ENCODE data around the gene DLGAP1.
"Not testable (repeated sequence)": the region's sequence is repeated elsewhere in the genome, so short reads cannot be mapped to it uniquely, and the experiment has no call there.

DLGAP1 gene

DNA sequence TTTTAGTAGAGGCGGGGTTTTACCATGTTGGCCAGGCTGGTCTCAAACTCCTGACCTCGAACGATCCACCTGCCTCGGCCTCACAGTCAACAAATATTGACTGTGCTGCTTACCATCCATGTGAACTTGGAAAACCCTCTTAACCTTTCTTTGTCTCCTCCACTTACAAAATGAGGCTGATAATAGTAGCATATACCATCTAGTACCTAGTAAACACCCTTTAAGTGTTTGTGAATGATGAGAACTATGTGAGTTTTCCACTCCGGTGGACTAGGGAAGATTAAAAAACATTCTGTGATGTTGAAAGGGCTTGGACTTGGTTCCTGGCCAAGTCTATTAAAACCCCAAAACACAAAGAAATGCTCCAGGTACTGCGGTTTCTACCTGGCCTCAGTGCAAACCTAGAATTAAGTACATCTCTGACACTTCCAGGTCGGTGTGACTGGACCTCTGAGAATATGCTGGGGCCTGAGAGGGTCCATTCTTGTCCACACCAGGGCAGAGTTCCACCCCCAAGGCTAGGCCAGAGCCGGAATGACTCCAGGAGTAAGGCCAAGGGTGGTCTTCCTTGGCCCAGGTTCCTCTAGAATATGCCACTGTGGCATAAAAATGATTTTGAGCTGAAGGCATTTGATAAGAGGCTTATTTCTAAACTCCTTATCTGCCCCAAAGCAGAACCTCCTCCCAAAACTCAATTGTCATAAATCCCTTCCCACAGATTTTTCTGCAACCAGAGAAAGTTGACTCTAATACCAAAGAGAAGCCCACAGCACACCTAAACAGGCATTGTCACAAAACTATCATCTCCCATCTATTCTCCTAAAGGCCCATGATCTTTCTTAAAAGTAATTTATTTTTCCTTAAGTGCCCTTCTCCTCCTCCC is 787.6 kb downstream of the DLGAP1 start:
- DNase-seq (ENCODE audit: low read depth in 1 of 2, low spot score in 1 of 2): no peak

DNA sequence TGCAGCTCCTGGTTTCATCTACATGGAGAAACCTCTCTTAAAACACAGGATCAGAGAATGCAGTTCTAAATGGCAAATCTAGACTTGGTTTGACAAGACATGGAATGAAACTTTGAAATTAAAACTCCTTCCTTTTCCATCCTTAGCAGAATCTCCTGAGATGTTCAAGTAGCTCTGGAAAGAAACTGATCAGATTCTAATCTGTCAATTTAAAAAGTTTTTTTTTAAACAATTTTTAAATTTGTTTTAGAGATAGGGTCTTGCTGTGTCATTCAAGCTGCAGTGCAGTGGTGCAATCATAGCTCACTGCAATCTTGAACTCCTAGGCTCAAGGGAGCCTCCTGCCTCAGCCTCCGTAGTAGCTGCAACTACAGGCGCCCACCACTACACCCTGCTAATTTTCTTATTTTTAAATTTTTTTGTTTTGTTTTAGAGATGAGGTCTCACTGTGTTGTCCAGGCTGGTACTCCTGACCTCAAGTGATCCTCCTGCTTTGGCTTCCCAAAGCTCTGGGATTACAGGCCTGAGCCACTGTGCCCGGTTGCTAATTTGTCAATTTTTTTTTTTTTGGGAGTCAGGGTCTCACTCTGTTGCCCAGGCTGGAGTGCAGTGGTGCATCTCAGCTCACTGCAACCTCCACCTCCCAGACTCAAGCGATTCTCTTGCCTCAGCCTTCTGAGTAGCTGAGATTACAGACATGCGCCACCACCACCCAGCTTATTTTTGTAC is 788.4 kb downstream of the DLGAP1 start:
- DNase-seq (ENCODE audit: low read depth in 1 of 2, low spot score in 1 of 2): no peak

DNA sequence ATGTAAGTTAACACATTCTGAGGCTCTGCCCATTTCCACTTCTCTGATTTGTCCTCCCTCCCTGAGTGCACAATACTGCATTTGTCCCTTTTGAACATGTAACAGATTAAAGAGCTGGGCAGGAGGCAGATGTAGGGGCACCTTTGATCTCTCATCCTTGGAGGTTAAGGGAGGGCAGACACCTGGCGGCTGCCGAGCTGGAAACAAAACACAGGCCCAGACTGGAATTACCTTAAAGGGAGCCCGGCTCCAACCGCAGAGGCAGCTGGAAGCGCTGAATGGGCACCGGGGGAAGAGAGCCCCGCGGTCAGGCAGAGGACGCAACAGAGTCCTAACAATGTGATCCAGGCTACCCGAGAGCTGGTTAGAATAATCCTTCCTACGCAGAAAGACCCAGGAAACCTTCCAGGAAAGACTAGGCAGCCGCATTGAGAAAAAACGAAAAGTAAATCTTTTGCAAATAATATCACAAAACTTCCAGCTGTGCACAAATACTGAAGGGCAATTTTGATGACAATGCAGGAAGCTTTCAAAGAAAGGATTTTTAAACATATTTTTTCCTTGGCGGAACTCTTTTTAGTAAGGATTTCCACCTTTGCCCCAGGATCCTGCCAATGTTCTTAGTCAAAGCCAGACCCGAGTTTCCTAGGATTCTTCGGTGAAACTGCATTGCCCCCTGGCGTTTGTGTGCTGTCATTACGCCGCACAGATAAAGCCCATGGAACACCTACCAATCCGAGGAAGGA is 789.2 kb downstream of the DLGAP1 start:
- peak; percentile 43 to 70 for DNase-seq (ENCODE audit: low read depth in 1 of 2, low spot score in 1 of 2)

DNA sequence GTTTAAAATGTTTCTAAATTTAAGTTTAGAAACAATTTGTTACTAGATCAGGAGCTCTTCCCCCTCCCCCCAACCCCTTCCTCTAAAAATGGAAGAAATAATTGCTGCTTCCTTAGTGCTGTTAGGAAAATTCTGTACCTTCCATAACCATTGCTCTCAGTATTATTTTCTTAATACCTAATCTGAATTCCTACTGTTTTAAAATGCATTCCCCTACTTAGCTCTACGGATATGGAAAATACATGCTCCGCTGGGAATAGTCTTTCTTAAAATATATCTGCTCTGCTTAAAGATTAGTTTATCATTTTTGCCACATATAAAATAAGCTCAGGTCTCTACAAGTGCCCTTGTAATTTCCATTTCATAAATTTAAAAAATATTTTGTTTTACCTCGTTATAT is 789.9 kb downstream of the DLGAP1 start:
- no peak for DNase-seq (ENCODE audit: low read depth in 1 of 2, low spot score in 1 of 2)

DNA sequence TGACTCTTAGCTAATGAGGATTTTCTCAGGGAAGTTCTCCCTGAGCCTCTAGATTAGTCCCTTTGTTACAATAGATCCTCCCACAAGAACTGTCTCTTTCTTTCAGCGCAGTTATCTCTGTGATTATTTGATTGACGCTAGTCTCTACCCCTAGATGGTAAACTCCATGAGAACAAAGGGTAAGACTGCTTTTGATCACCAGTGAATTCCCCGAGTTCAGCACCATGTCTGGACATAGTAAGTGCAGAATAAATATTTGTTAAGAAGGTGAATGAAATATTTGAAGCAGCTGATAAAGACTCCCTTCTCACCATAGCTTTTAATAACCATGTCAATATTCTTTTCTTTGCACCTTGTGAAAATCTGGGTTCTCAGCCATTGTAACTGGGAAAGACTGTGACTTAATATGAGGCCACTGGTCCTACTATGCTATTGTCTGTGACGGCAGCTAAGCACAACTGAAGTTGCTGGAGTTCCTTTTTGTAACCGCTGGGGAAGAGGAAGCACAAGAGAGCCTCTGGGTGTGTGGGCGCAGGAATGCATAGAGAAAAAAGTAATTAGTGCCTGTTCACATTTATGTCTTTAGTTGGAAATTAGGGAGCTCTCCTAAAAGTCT is 790.4 kb downstream of the DLGAP1 start:
- no peak for DNase-seq (ENCODE audit: low read depth in 1 of 2, low spot score in 1 of 2)

DNA sequence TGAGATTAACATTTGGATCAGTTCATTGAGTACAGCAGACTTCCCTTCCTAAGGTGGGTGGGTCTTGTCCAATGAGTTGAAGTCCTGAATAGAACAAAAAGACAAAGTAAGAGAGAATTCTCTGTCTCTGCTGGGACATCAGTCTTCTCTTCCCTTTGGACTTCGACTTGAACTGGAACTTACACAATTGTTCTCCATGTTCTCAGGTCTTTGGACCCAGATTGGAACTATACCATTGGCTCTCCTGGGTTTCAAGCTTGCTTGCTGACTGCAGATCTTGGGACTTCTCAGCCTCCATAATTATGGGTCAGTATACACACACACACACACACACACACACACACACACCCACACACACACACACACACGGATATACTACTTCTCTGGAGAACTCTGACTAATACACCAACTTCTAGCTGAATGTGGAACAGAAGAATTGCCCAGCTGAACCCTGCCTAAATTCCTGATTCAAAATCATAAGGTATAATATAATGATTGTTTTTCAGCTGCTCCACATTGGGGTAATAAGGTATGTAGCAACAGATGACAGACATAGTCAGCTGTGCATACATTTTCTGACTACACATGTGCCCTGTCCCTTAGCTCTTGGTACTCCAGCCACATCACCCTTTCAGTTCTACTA is 791.1 kb downstream of the DLGAP1 start:
- DNase-seq (ENCODE audit: low read depth in 1 of 2, low spot score in 1 of 2): no peak

DNA sequence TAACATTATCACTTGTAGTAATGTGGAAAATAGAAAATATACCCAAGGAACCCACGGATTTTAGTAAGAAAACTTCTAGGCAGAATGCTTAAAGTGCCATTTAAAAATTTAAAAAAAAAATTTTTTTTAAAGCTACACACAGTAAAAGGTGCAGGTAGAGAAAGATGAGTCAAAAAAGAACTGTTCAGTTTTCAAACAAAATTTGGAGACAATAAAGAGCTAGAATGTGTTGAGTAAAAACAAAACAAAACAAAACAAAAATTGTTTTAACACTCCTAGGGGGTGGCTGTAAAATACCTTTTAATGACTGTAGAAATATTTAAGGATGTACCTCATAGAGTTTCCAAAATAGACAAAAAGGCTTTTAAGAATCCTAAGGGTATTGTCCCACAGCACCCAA is 793.1 kb downstream of the DLGAP1 start:
- DNase-seq (ENCODE audit: low read depth in 1 of 2, low spot score in 1 of 2): no peak

DNA sequence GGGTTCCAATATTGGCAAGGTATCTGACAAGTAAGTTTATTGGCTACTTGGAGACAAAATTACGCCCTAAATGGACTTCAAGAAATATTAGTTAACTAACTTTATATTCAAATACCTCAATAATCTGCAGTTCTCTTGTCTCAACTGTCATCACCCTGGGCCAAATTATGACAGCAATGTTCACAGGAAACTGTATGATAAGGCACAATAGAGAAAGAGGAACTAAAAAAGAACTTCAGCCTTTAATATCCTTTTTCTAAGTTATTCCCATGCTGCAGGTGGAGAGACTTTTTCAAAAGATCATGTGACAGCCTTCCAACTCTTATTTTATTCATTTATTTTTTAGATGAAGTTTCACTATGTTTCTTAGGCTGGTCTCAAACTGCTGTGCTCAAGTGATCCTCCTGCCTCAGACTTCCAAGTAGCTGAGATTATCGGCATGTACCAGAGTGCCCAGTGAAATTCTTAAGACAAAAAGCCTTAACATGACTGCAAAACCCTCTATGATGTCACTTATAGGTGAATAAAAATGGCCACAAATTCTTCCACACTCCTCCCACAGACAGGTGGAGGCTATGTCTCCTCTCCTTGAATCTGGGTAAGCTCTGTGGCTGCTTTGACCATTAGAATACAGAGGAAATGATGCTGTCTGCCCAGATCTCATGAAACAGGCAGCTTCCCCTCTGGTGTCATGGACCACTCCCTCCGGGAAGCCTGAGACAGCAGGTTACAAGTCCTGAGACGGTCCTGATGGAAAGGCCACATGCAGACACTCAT is 794.2 kb downstream of the DLGAP1 start:
- no peak for DNase-seq (ENCODE audit: low read depth in 1 of 2, low spot score in 1 of 2)

DNA sequence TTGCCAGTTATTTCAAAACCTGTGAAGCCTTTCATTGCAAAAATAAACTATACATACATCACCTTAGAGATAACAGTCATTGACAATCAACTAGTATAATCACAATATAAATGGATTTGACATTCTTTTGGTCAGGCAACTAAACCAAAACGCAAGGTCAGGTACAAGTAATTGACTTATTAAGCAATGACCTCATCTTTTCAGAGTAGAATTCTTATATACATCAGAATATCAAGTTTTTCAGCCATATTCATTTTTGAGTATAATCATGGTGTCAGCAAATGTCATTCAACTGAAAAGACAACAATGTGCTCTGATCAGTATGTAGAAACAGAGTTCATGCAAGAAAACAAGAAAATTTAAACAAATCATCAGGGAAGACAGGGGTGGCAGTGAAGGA is 796.6 kb downstream of the DLGAP1 start:
- no peak for DNase-seq (ENCODE audit: low read depth in 1 of 2, low spot score in 1 of 2)

DNA sequence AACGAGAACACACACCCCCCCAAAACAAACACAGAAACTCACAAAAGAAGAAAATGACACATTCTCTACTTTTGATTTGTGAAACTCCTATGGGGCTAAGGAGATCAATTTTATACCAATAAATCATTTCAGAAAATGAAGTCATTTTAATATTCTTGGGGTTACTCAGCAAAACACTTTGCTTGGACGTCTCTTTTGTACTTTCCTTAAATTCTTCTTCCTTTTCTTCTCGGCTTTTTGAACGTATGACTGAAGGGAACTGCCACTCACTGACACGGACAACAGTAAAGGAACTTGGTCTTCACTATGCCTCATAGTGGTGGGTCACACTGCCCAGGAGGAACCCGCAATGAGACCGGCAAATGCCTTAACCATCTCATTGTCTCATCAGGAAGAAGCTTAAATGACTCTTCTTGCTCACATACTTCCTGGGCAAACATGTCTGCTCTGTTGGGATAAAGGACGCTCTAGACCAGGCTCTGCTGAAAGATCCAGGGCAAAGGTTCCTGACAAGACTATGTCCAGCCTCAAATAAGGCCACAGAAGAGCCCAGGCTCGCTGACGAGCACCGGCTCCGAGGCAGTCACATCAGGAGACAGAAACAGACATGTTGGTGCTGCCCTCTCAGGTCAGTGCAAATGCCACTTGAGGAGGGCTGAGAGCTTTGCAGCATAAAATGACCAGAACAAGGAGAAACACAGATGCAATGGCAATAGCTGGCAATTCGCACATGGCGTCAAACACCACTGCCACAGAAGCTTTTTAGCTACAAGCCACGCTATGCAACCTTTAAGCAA is 799.7 kb downstream of the DLGAP1 start:
- DNase-seq (ENCODE audit: low read depth in 1 of 2, low spot score in 1 of 2): no peak

DNA sequence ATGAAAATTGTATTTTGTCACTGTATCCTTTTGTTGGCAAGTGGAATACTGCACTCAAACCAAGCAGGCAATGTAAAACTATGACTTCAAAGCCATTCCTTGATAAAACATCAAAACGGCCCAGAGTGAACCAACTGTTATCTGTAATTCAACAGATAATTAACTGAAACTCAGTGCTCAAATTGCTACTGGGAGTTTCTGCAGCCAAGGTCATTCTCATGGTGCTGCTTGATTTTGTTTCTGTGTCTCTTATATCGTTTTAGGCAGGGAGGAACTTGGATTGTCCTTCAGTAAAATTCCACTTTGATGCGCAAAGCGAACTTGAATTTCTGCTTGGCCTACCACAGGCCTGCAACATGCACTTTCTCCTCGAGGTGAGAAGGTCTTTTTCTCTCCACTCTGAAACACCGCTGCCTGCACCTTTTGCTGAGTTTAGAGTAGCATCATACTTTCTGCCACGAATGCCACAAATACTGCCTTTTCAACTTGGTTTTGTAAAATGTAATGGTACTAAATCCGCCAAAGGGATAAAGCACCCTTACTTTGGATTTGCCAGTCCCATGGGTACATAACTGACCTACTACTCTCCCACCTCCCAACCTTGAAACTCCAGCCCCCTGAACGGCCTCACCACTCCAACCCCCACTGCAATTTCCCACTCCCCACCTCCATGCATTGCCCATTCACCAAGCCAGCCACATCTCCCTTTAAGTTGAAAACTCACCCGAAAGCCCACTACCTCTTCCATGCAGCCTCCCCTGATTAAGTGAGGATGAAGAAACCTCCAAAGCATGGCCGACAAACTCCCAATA is 800.5 kb downstream of the DLGAP1 start:
- no peak for DNase-seq (ENCODE audit: low read depth in 1 of 2, low spot score in 1 of 2)

DNA sequence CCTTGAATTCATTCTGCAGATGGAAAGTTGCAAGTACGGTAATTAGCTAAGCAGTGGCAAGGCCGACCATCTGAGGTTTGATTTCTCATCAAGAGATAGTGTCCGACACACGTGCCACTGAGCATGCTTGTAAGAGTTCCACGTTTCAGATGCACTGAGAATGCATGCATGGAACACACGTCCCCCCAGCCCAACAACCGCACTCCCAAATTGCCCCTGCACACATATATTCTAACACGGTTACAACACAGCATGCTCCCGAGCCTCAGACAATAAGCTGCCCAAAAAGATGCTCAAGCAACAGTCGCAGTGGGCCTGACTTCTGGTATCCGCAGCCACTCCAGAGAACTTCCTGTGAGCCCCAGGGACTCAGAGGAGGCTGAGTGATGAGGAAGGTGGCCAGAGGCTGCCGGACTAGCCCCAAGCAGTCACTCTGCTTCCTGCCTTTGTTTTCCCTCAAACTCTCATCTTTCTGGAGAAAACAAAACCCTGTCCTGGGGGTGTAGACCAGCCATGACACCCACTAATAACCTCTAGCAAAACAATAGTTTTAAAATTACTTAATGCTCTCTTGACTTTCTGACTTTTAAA is 801.2 kb downstream of the DLGAP1 start:
- no peak for DNase-seq (ENCODE audit: low read depth in 1 of 2, low spot score in 1 of 2)

DNA sequence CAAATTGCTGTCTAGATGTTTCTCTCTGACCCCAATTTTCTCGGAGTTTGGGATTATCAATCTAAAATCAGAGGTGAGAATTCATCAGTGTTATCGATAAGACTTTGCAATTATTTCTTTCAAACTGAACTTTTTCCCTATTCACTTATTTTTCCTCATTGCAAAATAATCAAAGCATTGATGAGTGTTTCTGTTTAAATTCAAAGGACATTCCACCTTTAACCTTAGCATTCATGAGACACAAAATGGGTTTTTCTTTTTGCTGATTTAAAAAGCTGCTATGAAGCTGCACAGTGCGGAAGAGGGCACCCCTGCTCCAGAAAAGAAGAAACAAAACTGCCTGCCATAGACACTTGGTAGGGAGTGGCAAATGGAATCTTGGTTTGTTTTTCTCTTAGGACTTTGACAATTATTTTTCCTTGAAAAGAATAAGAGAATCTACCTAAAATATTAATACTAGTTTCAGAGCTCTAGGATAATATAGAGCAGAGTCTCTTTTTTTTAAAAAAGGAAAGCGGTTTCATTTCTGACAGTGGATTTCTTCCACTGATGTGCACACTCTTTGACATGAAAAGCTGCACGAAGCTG is 801.8 kb downstream of the DLGAP1 start:
- no peak for DNase-seq (ENCODE audit: low read depth in 1 of 2, low spot score in 1 of 2)

DNA sequence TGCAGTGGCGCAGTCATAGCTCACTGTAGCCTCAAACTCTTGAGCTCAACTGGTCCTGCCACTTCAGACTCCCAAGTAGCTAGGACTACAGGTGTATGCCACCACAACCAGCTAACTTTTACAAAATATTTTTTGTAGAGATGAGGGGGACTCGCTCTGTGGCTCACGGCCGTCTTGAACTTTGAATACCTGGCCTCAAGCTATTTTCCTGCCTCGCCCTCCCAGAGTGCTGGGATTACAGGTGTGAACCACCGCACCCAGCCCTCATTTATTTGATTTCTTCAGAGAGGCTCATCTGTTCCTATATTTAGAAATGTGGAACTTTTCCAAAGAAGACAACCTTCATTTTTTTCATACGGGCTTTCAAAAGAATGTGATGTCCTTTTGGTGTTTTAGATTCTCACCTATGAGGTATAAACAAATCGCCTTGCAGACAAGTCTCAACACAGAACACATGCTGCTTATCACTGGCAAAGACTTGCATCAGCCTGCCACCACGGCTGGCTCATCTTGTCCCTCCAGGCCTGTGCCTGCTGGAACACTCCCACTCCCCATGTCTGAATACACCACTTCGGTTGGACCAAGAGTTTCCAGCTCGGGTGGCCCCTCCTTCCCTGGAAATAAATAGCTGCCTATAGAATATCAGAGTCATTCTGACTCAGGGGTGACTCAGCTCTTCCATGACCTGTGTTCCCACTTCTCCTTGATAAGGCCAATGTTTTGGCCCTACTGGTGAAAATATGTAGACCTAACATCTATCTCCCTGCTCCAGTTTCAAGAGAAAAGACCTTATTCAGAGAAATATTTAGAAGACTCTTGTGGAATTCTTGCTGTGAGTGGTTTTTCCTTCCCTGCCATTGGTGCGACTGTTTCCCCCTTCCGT is 802.5 kb downstream of the DLGAP1 start:
- DNase-seq (ENCODE audit: low read depth in 1 of 2, low spot score in 1 of 2): peak in 1 of 2 donors; percentile 78

DNA sequence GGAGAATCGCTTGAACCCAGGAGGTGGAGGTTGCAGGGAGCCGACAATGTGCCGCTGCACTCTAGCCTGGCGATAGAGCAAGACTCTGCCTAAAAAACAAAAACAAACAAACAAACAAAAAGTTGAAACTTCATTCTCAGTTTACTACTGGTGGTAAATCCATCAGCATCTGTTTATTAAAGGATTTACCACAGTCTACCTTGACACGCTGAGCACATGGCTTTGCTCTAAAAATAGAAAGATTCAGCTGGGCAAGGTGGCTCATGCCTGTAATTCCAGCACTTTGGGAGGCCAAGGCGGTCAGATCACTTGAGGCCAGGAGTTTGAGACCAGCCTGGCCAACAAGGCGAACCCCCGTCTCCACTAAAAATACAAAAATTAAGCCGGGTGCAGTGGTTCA is 803.8 kb downstream of the DLGAP1 start:
- DNase-seq (ENCODE audit: low read depth in 1 of 2, low spot score in 1 of 2): no peak

DNA sequence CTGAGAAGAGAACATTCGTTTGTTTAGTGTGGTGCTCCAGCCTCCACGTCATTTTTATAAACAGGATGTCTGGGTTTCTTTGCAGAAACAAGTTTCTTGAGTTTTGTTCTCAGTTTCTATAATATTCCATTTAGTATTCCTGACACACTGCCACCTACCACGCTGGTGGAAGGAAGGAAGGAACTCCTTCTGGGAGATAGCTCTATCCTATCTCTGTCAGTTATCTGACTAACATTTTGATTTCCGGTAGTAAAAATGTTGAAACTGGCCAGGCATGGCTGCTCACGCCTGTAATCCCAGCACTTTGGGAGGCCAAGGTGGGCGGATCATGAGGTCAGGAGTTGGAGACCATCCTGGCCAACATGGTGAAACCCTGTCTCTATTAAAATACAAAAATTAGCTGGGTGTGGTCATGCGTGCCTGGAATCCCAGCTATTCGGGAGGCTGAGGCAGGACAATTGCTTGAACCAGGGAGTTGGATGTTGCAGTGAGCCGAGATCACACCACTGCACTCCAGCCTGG is 804.5 kb downstream of the DLGAP1 start:
- not testable (repeated sequence) for DNase-seq (ENCODE audit: low read depth in 1 of 2, low spot score in 1 of 2)

All from activated CD4-positive, alpha-beta T cell treated with anti-CD3 and anti-CD28 coated beads, Interleukin-2, amount 50 U/mL, for 24 hours (primary cell).